Measurements from ENCODE around the gene ZDHHC11.

The ZDHHC11 gene

DNA sequence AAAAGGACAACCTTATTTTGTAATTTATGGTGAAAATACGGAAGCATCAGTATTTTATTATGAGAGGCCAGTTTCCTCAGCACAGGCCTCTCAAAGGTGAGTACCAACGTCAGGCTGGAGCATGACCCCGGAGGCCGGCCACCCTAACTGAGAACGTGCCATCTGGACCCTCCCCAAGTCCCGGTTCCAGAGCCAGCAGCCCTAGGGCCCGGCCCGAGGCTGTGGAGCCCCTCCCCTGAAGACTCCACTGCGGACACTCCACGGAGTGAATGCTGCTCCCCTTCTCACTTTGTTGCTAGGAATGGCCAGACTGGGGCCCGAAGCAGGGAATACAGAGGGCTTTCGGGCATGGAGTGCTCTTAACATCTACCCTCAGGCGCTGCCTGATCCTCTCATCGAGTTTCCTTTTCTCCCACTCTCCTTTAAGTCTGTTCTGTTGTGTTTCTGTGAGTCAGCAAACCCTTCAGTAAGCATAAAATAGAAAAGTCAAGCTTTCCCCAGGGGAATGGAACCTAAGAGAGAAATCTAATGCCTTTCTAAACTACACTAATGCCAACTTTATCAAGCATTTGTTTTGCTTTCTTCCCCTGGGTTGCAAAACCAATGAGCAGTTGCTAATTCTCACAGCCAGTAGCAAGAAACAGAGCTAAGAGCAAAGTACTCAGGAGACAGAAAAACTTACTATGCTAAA is 37.3 kb upstream of the ZDHHC11 start:
- Histone ChIP-seq H3K27me3 (ENCODE audit: insufficient read depth, low read length) (no peaks in the 10 kb centered on the region), H2BK120ac (ENCODE audit: insufficient read depth, low read length, poor library complexity) (no peak overlapping the region), H3K23ac (ENCODE audit: low read length) (no peak overlapping the region), H4K91ac (ENCODE audit: low read depth, low read length) (no peak overlapping the region), H3K18ac (ENCODE audit: low read length) (no peak overlapping the region), H2AFZ (ENCODE audit: insufficient read depth, low read length, poor library complexity) (no peak overlapping the region), H3K14ac (ENCODE audit: low read length) (no peak overlapping the region), H3K79me1 (ENCODE audit: low read length) (peaks cover 12% of the 10 kb centered on the region), H3K4me2 (ENCODE audit: low read length) (no peak overlapping the region), H3K36me3 (ENCODE audit: control insufficient read depth in 1 of 2, insufficient read depth in 2 of 2, low read length in 2 of 2) (peaks cover 59 to 75% of the 10 kb centered on the region in 2 experiments), H4K12ac (ENCODE audit: low read depth, low read length) (no peak overlapping the region), H3K9me3 (ENCODE audit: insufficient read depth, low read depth, low read length) (no peaks in the 10 kb centered on the region), H3K79me2 (ENCODE audit: control insufficient read depth, insufficient read depth, low read length, poor library complexity) (peaks cover 16% of the 10 kb centered on the region), H3K4me1 (ENCODE audit: control insufficient read depth in 1 of 2, insufficient read depth in 2 of 2, low read length in 2 of 2) (peaks cover 8 to 10% of the 10 kb centered on the region in 2 experiments), H4K8ac (ENCODE audit: low read depth, low read length) (no peak overlapping the region), H3K27ac (ENCODE audit: low read depth, low read length) (no peak overlapping the region), H3K4ac (ENCODE audit: low read depth, low read length) (no peak overlapping the region), H2BK5ac (ENCODE audit: low read depth, low read length, poor library complexity) (no peak overlapping the region), H2AK5ac (ENCODE audit: low read length) (no peak overlapping the region), H2BK12ac (ENCODE audit: low read length) (no peak overlapping the region), H3K4me3 (ENCODE audit: low read depth, low read length) (no peak overlapping the region), H3K9ac (ENCODE audit: low read length) (no peak overlapping the region)
- no CpG with 5 or more reads among the region's 14 CpGs for WGBS (ENCODE audit: extremely low coverage, insufficient coverage, insufficient read length)
- no peak for DNase-seq

DNA sequence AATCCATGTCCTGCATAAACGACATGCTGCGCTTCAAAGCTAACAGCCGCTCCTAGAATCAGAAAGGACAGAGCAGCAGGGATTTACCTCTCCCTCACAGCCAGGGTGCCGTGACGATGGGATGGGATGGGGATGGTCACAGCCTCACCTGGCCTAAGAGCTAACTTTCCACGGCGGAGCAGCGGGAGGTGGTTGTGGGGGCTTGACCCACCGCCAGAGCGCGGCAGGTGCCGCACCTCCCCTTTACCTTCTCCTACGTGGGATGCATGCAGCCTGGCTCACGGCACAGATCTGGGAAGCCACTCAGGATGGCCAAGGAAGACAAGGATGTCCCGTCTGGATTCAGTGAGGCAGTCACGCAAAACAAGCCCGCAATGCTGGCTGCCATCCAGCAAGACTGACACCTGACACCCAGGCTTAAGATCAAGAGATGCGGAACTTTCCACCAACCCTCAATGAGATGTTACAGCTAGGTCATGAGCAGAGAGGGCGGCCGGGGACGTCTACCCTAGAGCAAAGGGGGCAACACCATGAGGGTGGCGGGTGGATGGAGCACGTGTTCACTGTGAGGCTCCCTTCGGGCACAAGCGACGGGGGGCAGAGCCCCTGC is 36.0 kb upstream of the ZDHHC11 start:
- Histone ChIP-seq H3K18ac (ENCODE audit: low read length) (no peak overlapping the region), H3K36me3 (ENCODE audit: control insufficient read depth in 1 of 2, insufficient read depth in 2 of 2, low read length in 2 of 2) (peaks cover 71 to 87% of the 10 kb centered on the region in 2 experiments), H3K9ac (ENCODE audit: low read length) (no peak overlapping the region), H3K4ac (ENCODE audit: low read depth, low read length) (no peak overlapping the region), H3K14ac (ENCODE audit: low read length) (no peak overlapping the region), H2BK120ac (ENCODE audit: insufficient read depth, low read length, poor library complexity) (no peak overlapping the region), H4K8ac (ENCODE audit: low read depth, low read length) (no peak overlapping the region), H2AK5ac (ENCODE audit: low read length) (no peak overlapping the region), H3K23ac (ENCODE audit: low read length) (no peak overlapping the region), H4K91ac (ENCODE audit: low read depth, low read length) (no peak overlapping the region), H2BK12ac (ENCODE audit: low read length) (no peak overlapping the region), H3K79me2 (ENCODE audit: control insufficient read depth, insufficient read depth, low read length, poor library complexity) (peaks cover 5% of the 10 kb centered on the region), H3K27ac (ENCODE audit: low read depth, low read length) (no peak overlapping the region), H2AFZ (ENCODE audit: insufficient read depth, low read length, poor library complexity) (no peak overlapping the region), H3K4me1 (ENCODE audit: control insufficient read depth in 1 of 2, insufficient read depth in 2 of 2, low read length in 2 of 2) (peaks cover 6 to 8% of the 10 kb centered on the region in 2 experiments), H3K27me3 (ENCODE audit: insufficient read depth, low read length) (no peaks in the 10 kb centered on the region), H3K9me3 (ENCODE audit: insufficient read depth, low read depth, low read length) (no peaks in the 10 kb centered on the region), H3K4me3 (ENCODE audit: low read depth, low read length) (peak overlapping the region; percentile 28), H3K4me2 (ENCODE audit: low read length) (no peak overlapping the region), H3K79me1 (ENCODE audit: low read length) (peaks cover under 1% of the 10 kb centered on the region), H2BK5ac (ENCODE audit: low read depth, low read length, poor library complexity) (no peak overlapping the region), H4K12ac (ENCODE audit: low read depth, low read length) (no peak overlapping the region)
- DNase-seq = no peak
- WGBS (ENCODE audit: extremely low coverage, insufficient coverage, insufficient read length) = no CpG with 5 or more reads among the region's 26 CpGs

DNA sequence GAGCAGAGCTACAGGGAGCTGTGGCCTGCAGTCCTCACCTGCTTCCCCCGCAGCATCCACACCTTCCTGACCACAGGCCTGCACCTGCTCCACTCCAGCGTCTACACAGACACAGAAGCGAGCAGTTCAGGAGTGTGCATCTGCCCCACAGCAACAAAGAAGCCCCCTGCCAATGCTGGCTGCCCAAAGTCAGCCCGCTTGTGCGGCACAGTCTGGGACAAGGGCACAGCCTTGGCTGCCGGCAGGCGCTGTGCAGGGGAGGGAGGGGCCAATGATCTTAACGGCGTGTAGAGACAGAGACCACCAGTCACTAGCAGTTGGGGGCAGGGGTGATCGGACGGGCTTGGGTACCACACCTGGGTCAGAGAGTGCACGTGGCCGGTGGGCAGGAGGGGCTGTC is 35.2 kb upstream of the ZDHHC11 start:
- no peak overlapping the region for H3K4me3 ChIP-seq (ENCODE audit: low read depth, low read length)
- H4K91ac ChIP-seq (ENCODE audit: low read depth, low read length) = no peak overlapping the region
- no peak overlapping the region for H2AK5ac ChIP-seq (ENCODE audit: low read length)
- no peaks in the 10 kb centered on the region for H3K27me3 ChIP-seq (ENCODE audit: insufficient read depth, low read length)
- no peaks in the 10 kb centered on the region for H3K79me1 ChIP-seq (ENCODE audit: low read length)
- peaks cover 75 to 91% of the 10 kb centered on the region in 2 experiments for H3K36me3 ChIP-seq (ENCODE audit: control insufficient read depth in 1 of 2, insufficient read depth in 2 of 2, low read length in 2 of 2)
- H3K4ac ChIP-seq (ENCODE audit: low read depth, low read length) = no peak overlapping the region
- H3K79me2 ChIP-seq (ENCODE audit: control insufficient read depth, insufficient read depth, low read length, poor library complexity) = peaks cover 1% of the 10 kb centered on the region
- H3K9ac ChIP-seq (ENCODE audit: low read length) = no peak overlapping the region
- H3K18ac ChIP-seq (ENCODE audit: low read length) = no peak overlapping the region
- no peak overlapping the region for H3K4me2 ChIP-seq (ENCODE audit: low read length)
- H3K9me3 ChIP-seq (ENCODE audit: insufficient read depth, low read depth, low read length) = no peaks in the 10 kb centered on the region
- H3K23ac ChIP-seq (ENCODE audit: low read length) = no peak overlapping the region
- H2BK12ac ChIP-seq (ENCODE audit: low read length) = no peak overlapping the region
- H3K14ac ChIP-seq (ENCODE audit: low read length) = no peak overlapping the region
- peaks cover 0 to under 1% of the 10 kb centered on the region in 2 experiments for H3K4me1 ChIP-seq (ENCODE audit: control insufficient read depth in 1 of 2, insufficient read depth in 2 of 2, low read length in 2 of 2)
- no peak overlapping the region for H4K8ac ChIP-seq (ENCODE audit: low read depth, low read length)
- H2BK5ac ChIP-seq (ENCODE audit: low read depth, low read length, poor library complexity) = no peak overlapping the region
- H2AFZ ChIP-seq (ENCODE audit: insufficient read depth, low read length, poor library complexity) = no peak overlapping the region
- no peak for DNase-seq
- no peak overlapping the region for H2BK120ac ChIP-seq (ENCODE audit: insufficient read depth, low read length, poor library complexity)
- no CpG with 5 or more reads among the region's 13 CpGs for WGBS (ENCODE audit: extremely low coverage, insufficient coverage, insufficient read length)
- no peak overlapping the region for H3K27ac ChIP-seq (ENCODE audit: low read depth, low read length)
- no peak overlapping the region for H4K12ac ChIP-seq (ENCODE audit: low read depth, low read length)

DNA sequence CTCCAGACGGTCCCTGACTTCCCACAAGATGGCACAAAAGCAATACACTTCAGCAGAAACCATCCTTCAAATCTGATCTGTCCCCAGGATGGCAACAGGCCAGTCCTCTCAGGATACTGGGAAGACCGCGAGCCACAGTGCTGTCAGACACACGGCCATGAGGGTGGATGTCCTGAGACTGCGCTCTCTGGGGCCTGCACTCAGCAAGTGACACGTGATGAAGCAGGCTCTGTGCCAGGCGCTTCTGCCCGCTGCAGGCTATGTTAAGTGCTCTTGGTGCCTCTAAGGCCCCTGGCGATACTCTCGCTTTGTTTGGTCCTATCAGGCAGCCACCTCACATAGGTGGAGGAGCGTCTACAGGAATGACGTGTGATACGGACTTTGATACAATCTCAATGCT is 34.7 kb upstream of the ZDHHC11 start:
- H3K4me2 ChIP-seq (ENCODE audit: low read length) = no peak overlapping the region
- no peaks in the 10 kb centered on the region for H3K27me3 ChIP-seq (ENCODE audit: insufficient read depth, low read length)
- H3K79me1 ChIP-seq (ENCODE audit: low read length) = no peaks in the 10 kb centered on the region
- no peak overlapping the region for H4K8ac ChIP-seq (ENCODE audit: low read depth, low read length)
- H3K4ac ChIP-seq (ENCODE audit: low read depth, low read length) = no peak overlapping the region
- H4K12ac ChIP-seq (ENCODE audit: low read depth, low read length) = no peak overlapping the region
- no peak overlapping the region for H3K4me3 ChIP-seq (ENCODE audit: low read depth, low read length)
- no peak overlapping the region for H2AK5ac ChIP-seq (ENCODE audit: low read length)
- no peaks in the 10 kb centered on the region for H3K79me2 ChIP-seq (ENCODE audit: control insufficient read depth, insufficient read depth, low read length, poor library complexity)
- H3K18ac ChIP-seq (ENCODE audit: low read length) = no peak overlapping the region
- H2BK5ac ChIP-seq (ENCODE audit: low read depth, low read length, poor library complexity) = no peak overlapping the region
- no peaks in the 10 kb centered on the region for H3K4me1 ChIP-seq (ENCODE audit: control insufficient read depth in 1 of 2, insufficient read depth in 2 of 2, low read length in 2 of 2)
- no peaks in the 10 kb centered on the region for H3K9me3 ChIP-seq (ENCODE audit: insufficient read depth, low read depth, low read length)
- H4K91ac ChIP-seq (ENCODE audit: low read depth, low read length) = no peak overlapping the region
- H3K27ac ChIP-seq (ENCODE audit: low read depth, low read length) = no peak overlapping the region
- no peak overlapping the region for H2AFZ ChIP-seq (ENCODE audit: insufficient read depth, low read length, poor library complexity)
- H3K9ac ChIP-seq (ENCODE audit: low read length) = no peak overlapping the region
- no CpG with 5 or more reads among the region's 13 CpGs for WGBS (ENCODE audit: extremely low coverage, insufficient coverage, insufficient read length)
- H3K14ac ChIP-seq (ENCODE audit: low read length) = no peak overlapping the region
- DNase-seq = no peak
- H2BK12ac ChIP-seq (ENCODE audit: low read length) = no peak overlapping the region
- H2BK120ac ChIP-seq (ENCODE audit: insufficient read depth, low read length, poor library complexity) = no peak overlapping the region
- H3K36me3 ChIP-seq (ENCODE audit: control insufficient read depth in 1 of 2, insufficient read depth in 2 of 2, low read length in 2 of 2) = peaks cover 77 to 91% of the 10 kb centered on the region in 2 experiments
- no peak overlapping the region for H3K23ac ChIP-seq (ENCODE audit: low read length)
